Neuronal stem cell (in vitro differentiated cells): ENCODE measurements around the gene PELI1.

Source experiments
- DNase-seq: peaks from one replicate; pipeline ENCODE4 v3.0.0-alpha.2; 2013; ENCODE audit warnings: low spot score
- H2AFZ ChIP-seq: one replicate; pipeline ENCODE4 v1.6.1; 2013; ENCODE audit warnings: mild to moderate bottlenecking, low read length, inconsistent platforms
- H2AK5ac ChIP-seq: 2 replicates; pipeline ENCODE4 v1.6.1; 2013; ENCODE audit warnings: low read depth, mild to moderate bottlenecking, inconsistent platforms, low read length, moderate library complexity, mixed read lengths
- H2BK120ac ChIP-seq: 2 replicates; pipeline ENCODE4 v1.6.1; 2013; ENCODE audit warnings: low read depth, mild to moderate bottlenecking, inconsistent platforms, low read length, moderate library complexity, mixed read lengths
- H2BK12ac ChIP-seq: one replicate; pipeline ENCODE4 v1.6.1; 2013; ENCODE audit warnings: low read length, inconsistent platforms
- H2BK15ac ChIP-seq: 2 replicates; pipeline ENCODE4 v1.6.1; 2013; ENCODE audit warnings: mild to moderate bottlenecking, low read length, inconsistent platforms, mixed read lengths
- H2BK5ac ChIP-seq: one replicate; pipeline ENCODE4 v1.6.1; 2013; ENCODE audit warnings: inconsistent platforms, mild to moderate bottlenecking, low read length, moderate library complexity
- H3K14ac ChIP-seq: one replicate; pipeline ENCODE4 v1.6.1; 2013; ENCODE audit warnings: low read length, inconsistent platforms
- H3K18ac ChIP-seq: 2 replicates; pipeline ENCODE4 v1.6.1; 2013; ENCODE audit warnings: low read length, inconsistent platforms
- H3K23ac ChIP-seq: 2 replicates; pipeline ENCODE4 v1.6.1; 2013; ENCODE audit warnings: low read depth, mild to moderate bottlenecking, mixed read lengths, low read length, inconsistent platforms; ENCODE audit not compliant: poor library complexity
- H3K27ac ChIP-seq: replicated peaks from 3 replicates; pipeline ENCODE4 v1.5.1; 2013; ENCODE audit warnings: low read length, inconsistent platforms
- H3K27me3 ChIP-seq, 3 experiments: 2 replicates each; pipeline ENCODE4 v1.6.1; 2013; ENCODE audit warnings: low read length in 3 of 3, mild to moderate bottlenecking in 2 of 3, inconsistent platforms in 1 of 3, low read depth in 1 of 3, mixed read lengths in 1 of 3, moderate library complexity in 1 of 3; ENCODE audit not compliant: control insufficient read depth in 3 of 3, insufficient read depth in 3 of 3
- H3K36me3 ChIP-seq, 2 donors: replicated peaks in 1 of 2; 2 replicates each; pipeline ENCODE4 v1.6.1; 2013; ENCODE audit warnings: low read length in 2 of 2; ENCODE audit not compliant: control insufficient read depth in 2 of 2, insufficient read depth in 2 of 2
- H3K4ac ChIP-seq: 2 replicates; pipeline ENCODE4 v1.6.1; 2013; ENCODE audit warnings: inconsistent platforms, mild to moderate bottlenecking, low read length, moderate library complexity
- H3K4me1 ChIP-seq, 2 donors: 1 replicate in 1 of 2; 2 replicates in 1 of 2; pipeline ENCODE4 v1.6.1; 2013; ENCODE audit warnings: low read length in 2 of 2, low read depth in 1 of 2; ENCODE audit not compliant: control insufficient read depth in 2 of 2, insufficient read depth in 1 of 2
- H3K4me2 ChIP-seq: one replicate; pipeline ENCODE4 v1.6.1; 2013; ENCODE audit warnings: mild to moderate bottlenecking, low read length, inconsistent platforms; ENCODE audit not compliant: insufficient read depth, poor library complexity, severe bottlenecking
- H3K4me3 ChIP-seq, 2 donors: 2 replicates each; pipeline ENCODE4 v1.5.1; 2013; ENCODE audit warnings: low read length in 2 of 2, mild to moderate bottlenecking in 2 of 2, inconsistent platforms in 1 of 2, moderate library complexity in 1 of 2
- H3K79me1 ChIP-seq: one replicate; pipeline ENCODE4 v1.6.1; 2013; ENCODE audit warnings: low read depth, mild to moderate bottlenecking, inconsistent platforms, low read length, moderate library complexity
- H3K9ac ChIP-seq: one replicate; pipeline ENCODE4 v1.6.1; 2013; ENCODE audit warnings: mild to moderate bottlenecking, low read depth, low read length, inconsistent platforms; ENCODE audit not compliant: poor library complexity
- H3K9me3 ChIP-seq, 2 donors: replicated peaks in 1 of 2; 2 replicates each; pipeline versions ENCODE3 to v1.6.1; 2013; ENCODE audit warnings: low read length in 2 of 2, mild to moderate bottlenecking in 2 of 2, inconsistent platforms in 1 of 2, low read depth in 1 of 2, mixed read lengths in 1 of 2, moderate library complexity in 1 of 2; ENCODE audit not compliant: control insufficient read depth in 2 of 2, insufficient read depth in 1 of 2
- H4K8ac ChIP-seq: one replicate; pipeline ENCODE4 v1.6.1; 2013; ENCODE audit warnings: low read depth, mild to moderate bottlenecking, inconsistent platforms, low read length, moderate library complexity
- H4K91ac ChIP-seq: one replicate; pipeline ENCODE4 v1.6.1; 2013; ENCODE audit warnings: low read length, low read depth, mild to moderate bottlenecking, inconsistent platforms; ENCODE audit not compliant: poor library complexity
- WGBS, 2 donors: extraction: QIAGEN DNeasy Blood & Tissue Kit; methylation state at CpG; one replicate each; pipeline ENCODE4 v1.1.7; 2013; ENCODE audit warnings: missing lambda C conversion rate in 2 of 2, mixed read lengths in 1 of 2; ENCODE audit not compliant: insufficient read length in 2 of 2, insufficient replicate concordance in 1 of 2; ENCODE audit errors: extremely low coverage in 2 of 2; 5-methylcytosine and 5-hydroxymethylcytosine counted together

The PELI1 gene

GRCh38 chr2:64114063-64114911 lies 29.9 kb downstream of the PELI1 start:
- H4K91ac ChIP-seq = no peak overlapping the region
- H3K9ac ChIP-seq = no peak overlapping the region
- H3K18ac ChIP-seq = no peak overlapping the region
- no peak overlapping the region for H3K23ac ChIP-seq
- no peaks in the 10 kb centered on the region for H3K36me3 ChIP-seq
- no peak overlapping the region for H3K4me2 ChIP-seq
- no peak overlapping the region for H3K4me3 ChIP-seq
- H3K4ac ChIP-seq = no peak overlapping the region
- no peaks in the 10 kb centered on the region for H3K79me1 ChIP-seq
- no peak overlapping the region for H2BK12ac ChIP-seq
- no peak overlapping the region for H2AK5ac ChIP-seq
- no peak overlapping the region for H2BK15ac ChIP-seq
- no peaks in the 10 kb centered on the region for H3K27me3 ChIP-seq
- no peak overlapping the region for H4K8ac ChIP-seq
- H2BK120ac ChIP-seq = no peak overlapping the region
- peaks cover 2 to 4% of the 10 kb centered on the region in 2 donors for H3K4me1 ChIP-seq
- WGBS, 2 donors = no CpG with 5 or more reads among the region's 1 CpG
- no peak overlapping the region for H3K14ac ChIP-seq
- H3K9me3 ChIP-seq = no peaks in the 10 kb centered on the region
- no peak overlapping the region for H2BK5ac ChIP-seq
- no peak for DNase-seq
- no peak overlapping the region for H3K27ac ChIP-seq
- no peak overlapping the region for H2AFZ ChIP-seq

DNA sequence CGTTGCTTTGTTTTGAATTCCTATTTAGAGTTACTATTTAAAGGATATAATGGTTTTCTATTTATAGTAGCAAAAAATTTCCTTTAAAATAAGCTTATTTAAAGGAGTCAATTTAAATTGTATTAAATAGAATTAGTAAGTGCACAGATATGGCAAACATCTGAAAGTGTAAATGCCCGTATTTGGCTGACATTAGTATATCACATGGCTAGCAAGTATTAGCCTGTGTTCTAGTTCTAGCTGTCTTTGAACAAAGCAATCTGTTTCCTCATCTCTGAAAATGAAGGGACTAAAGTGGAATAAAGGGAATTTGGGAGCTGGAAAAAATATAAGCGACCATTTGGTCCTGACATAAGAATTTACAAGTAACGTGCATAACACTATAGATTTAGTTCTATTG lies 32.2 kb downstream of the PELI1 start:
- Histone ChIP-seq H3K4me1 (peaks cover 4 to 5% of the 10 kb centered on the region in 2 donors), H3K4ac (no peak overlapping the region), H2BK5ac (no peak overlapping the region), H2BK12ac (no peak overlapping the region), H2AK5ac (no peak overlapping the region), H3K9ac (no peak overlapping the region), H2BK15ac (no peak overlapping the region), H2BK120ac (no peak overlapping the region), H3K23ac (no peak overlapping the region), H3K9me3 (no peaks in the 10 kb centered on the region), H2AFZ (no peak overlapping the region), H3K18ac (no peak overlapping the region), H3K27me3 (no peaks in the 10 kb centered on the region), H3K4me3 (no peak overlapping the region), H3K79me1 (peaks cover 3% of the 10 kb centered on the region), H3K4me2 (no peak overlapping the region), H3K27ac (no peak overlapping the region), H4K8ac (no peak overlapping the region), H3K36me3 (peaks cover 1 to 19% of the 10 kb centered on the region in 2 donors), H3K14ac (no peak overlapping the region), H4K91ac (no peak overlapping the region)
- no CpG with 5 or more reads among the region's 4 CpGs for WGBS, 2 donors
- no peak for DNase-seq

DNA sequence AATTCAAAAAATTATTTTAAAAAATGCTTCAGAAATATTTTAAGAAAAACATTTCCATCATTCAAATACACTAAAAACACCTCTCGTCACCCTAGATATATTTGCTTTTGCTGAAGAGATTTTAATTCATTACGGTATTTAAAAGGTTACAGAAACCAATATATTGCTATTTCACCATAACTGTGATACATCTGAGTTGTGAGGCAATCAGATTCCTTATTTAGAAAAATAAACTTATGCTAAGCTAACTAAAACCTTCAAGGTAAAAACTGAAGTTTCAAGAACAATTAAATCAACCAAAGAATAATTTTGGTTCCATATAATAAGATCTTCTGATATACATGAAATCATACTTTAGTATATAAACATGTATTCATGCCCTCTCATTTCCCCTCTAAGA lies 32.8 kb downstream of the PELI1 start:
- no peak overlapping the region for H3K4me3 ChIP-seq
- DNase-seq = no peak
- H3K36me3 ChIP-seq = peaks cover 4 to 24% of the 10 kb centered on the region in 2 donors
- no peak overlapping the region for H3K4me2 ChIP-seq
- 100% methylated on average over 1 of the region's 2 CpGs for WGBS, 2 donors
- peaks cover 3% of the 10 kb centered on the region for H3K79me1 ChIP-seq
- no peak overlapping the region for H2AK5ac ChIP-seq
- H3K14ac ChIP-seq = no peak overlapping the region
- no peak overlapping the region for H3K23ac ChIP-seq
- H3K9ac ChIP-seq = no peak overlapping the region
- no peak overlapping the region for H3K4ac ChIP-seq
- H2AFZ ChIP-seq = no peak overlapping the region
- H3K4me1 ChIP-seq = peaks cover 4 to 5% of the 10 kb centered on the region in 2 donors
- no peaks in the 10 kb centered on the region for H3K9me3 ChIP-seq
- no peak overlapping the region for H2BK15ac ChIP-seq
- H3K27me3 ChIP-seq = no peaks in the 10 kb centered on the region
- H2BK5ac ChIP-seq = no peak overlapping the region
- no peak overlapping the region for H2BK12ac ChIP-seq
- H3K27ac ChIP-seq = no peak overlapping the region
- H4K8ac ChIP-seq = no peak overlapping the region
- H3K18ac ChIP-seq = no peak overlapping the region
- H2BK120ac ChIP-seq = no peak overlapping the region
- no peak overlapping the region for H4K91ac ChIP-seq

DNA sequence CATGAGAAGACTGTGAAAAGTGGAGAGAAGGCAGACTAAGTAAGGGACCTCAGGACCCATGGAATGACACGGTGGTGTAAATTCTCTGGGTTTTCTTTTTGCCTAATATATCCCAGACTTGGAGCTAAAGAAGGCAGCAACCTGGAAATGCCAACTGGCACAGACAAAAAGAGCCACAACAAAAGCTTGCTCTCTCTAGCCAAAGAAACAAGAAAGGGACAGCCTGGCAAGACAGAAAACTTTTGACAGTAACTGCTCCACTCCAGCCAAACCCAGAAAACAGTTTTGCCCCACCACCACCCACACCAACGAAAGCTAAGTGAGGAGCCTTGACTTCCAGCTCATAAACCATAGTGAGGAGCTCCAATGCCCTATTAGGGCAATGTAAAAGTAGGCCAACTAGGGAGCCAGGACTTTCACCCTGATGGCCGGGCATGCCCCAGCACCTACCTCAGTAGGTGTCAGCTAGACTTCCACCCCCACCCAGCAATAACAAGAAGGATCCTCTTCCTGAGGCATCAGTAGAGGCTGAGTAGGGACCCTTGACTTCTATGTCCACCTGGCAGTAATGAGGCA lies 35.5 kb downstream of the PELI1 start:
- no peak overlapping the region for H2BK120ac ChIP-seq
- no peak overlapping the region for H2BK5ac ChIP-seq
- H3K9ac ChIP-seq = no peak overlapping the region
- H3K4ac ChIP-seq = no peak overlapping the region
- H2AK5ac ChIP-seq = no peak overlapping the region
- H3K27ac ChIP-seq = no peak overlapping the region
- H2AFZ ChIP-seq = no peak overlapping the region
- H3K4me2 ChIP-seq = no peak overlapping the region
- DNase-seq = no peak
- no peak overlapping the region for H2BK12ac ChIP-seq
- H4K8ac ChIP-seq = no peak overlapping the region
- no CpG with 5 or more reads among the region's 3 CpGs for WGBS, 2 donors
- H3K27me3 ChIP-seq = no peaks in the 10 kb centered on the region
- no peak overlapping the region for H3K18ac ChIP-seq
- H3K14ac ChIP-seq = no peak overlapping the region
- peaks cover 3 to 4% of the 10 kb centered on the region in 2 donors for H3K4me1 ChIP-seq
- no peak overlapping the region for H4K91ac ChIP-seq
- no peak overlapping the region for H3K23ac ChIP-seq
- no peaks in the 10 kb centered on the region for H3K9me3 ChIP-seq
- H3K79me1 ChIP-seq = peaks cover 3% of the 10 kb centered on the region
- no peak overlapping the region for H2BK15ac ChIP-seq
- peaks cover 8 to 51% of the 10 kb centered on the region in 2 donors for H3K36me3 ChIP-seq
- no peak overlapping the region for H3K4me3 ChIP-seq
